ENCODE results near the gene DELE1. TPM values are rescaled to one million over a fixed set of nuclear protein-coding genes. Genes with fewer than 3 reads are reported as not detected.

Gene DELE1
- total RNA-seq (2014; rRNA removed; shearing (Covaris generic)), result 55.7 and 58.9 TPM in 2 replicates
- polyA plus RNA-seq (2015; cell fraction: cytosol; rRNA removed), result 34.7 and 38.5 TPM in 2 replicates
- polyA plus RNA-seq (2015; cell fraction: nucleus; rRNA removed), result 198 and 212 TPM in 2 replicates

- peak; percentile 95 for DNase-seq (ENCODE audit: low read depth)
Observed at GRCh38 chr5:141923448-141924313, at the start of gene DELE1. DELE1 (plus strand) TSS chr5:141923871; CDS start chr5:141923942, 71 bp downstream.

- DNase-seq (ENCODE audit: low read depth), result no peak
Observed at GRCh38 chr5:141873933-141874261, 49.8 kb upstream of the DELE1 start.

GRCh38 chr5:141874262-141874964 is 49.3 kb upstream of the DELE1 start:
- no peak for DNase-seq (ENCODE audit: low read depth)

- no peak for DNase-seq (ENCODE audit: low read depth)
Observed at GRCh38 chr5:141875022-141875740, 48.5 kb upstream of the DELE1 start.

GRCh38 chr5:141875795-141876627 is 47.7 kb upstream of the DELE1 start:
- no peak for DNase-seq (ENCODE audit: low read depth)

GRCh38 chr5:141876628-141877355 is 46.9 kb upstream of the DELE1 start:
- DNase-seq (ENCODE audit: low read depth), result no peak

GRCh38 chr5:141877356-141878185 is 46.1 kb upstream of the DELE1 start:
- no peak for DNase-seq (ENCODE audit: low read depth)

GRCh38 chr5:141878186-141878710 is 45.4 kb upstream of the DELE1 start, which contains the start of gene PCDH1:
PCDH1 (minus strand) TSS chr5:141878410; CDS start chr5:141878262, 148 bp downstream.
- no peak for DNase-seq (ENCODE audit: low read depth)

GRCh38 chr5:141878711-141879425 is 44.8 kb upstream of the DELE1 start:
- DNase-seq (ENCODE audit: low read depth), result peak; percentile 65

- DNase-seq (ENCODE audit: low read depth), result no peak
Observed at GRCh38 chr5:141879426-141879759, 44.3 kb upstream of the DELE1 start.

GRCh38 chr5:141879941-141880738 is 43.5 kb upstream of the DELE1 start:
- peak; percentile 16 for DNase-seq (ENCODE audit: low read depth)

GRCh38 chr5:141880961-141881801 is 42.5 kb upstream of the DELE1 start:
- DNase-seq (ENCODE audit: low read depth), result no peak

- DNase-seq (ENCODE audit: low read depth), result no peak
Observed at GRCh38 chr5:141881886-141882285, 41.8 kb upstream of the DELE1 start.

- DNase-seq (ENCODE audit: low read depth), result no peak
Observed at GRCh38 chr5:141882594-141883183, 41.0 kb upstream of the DELE1 start.

GRCh38 chr5:141883184-141883891 is 40.3 kb upstream of the DELE1 start:
- DNase-seq (ENCODE audit: low read depth), result no peak

Measured in HT1080 (cell line).